ENCODE measurements around the gene SH3PXD2A. TPM values are rescaled to one million over a fixed set of nuclear protein-coding genes. Genes with fewer than 3 reads are reported as not detected.
A peak's percentile ranks its signal among the peaks of the same experiment; 100 is the strongest.

The SH3PXD2A gene
- total RNA-seq, 1 experiment from 2014 or later = 4.5 TPM

- no peak overlapping the region for H2BK120ac ChIP-seq (ENCODE audit: low read depth, low read length, poor library complexity, severe bottlenecking)
- no peak overlapping the region for H2BK20ac ChIP-seq (ENCODE audit: low read depth, low read length, poor library complexity, severe bottlenecking)
- Mint-ChIP-seq H3K4me3 (no peak overlapping the region), H3K27me3 (ENCODE audit: low read depth) (peaks cover 2% of the 10 kb centered on the region; the same call in 1 of the 2 replicates), H3K4me1 (peaks cover 17 to 30% of the 10 kb centered on the region in 2 experiments), H3K9me3 (no peaks in the 10 kb centered on the region), H3K36me3 (ENCODE audit: insufficient read depth in 1 of 3, low read depth in 3 of 3) (no peaks in the 10 kb centered on the region; a peak in 1 of 7 replicates), H3K27ac (0 out of 7 replicates have a peak overlapping the region, but pooled peaks of 1 of the 3 experiments have one; percentile 36)
- H3T11ph ChIP-seq (ENCODE audit: low read length) = no peak overlapping the region
- H3K9me3 ChIP-seq (ENCODE audit: control insufficient read depth, low read depth, low read length) = no peaks in the 10 kb centered on the region
- no peak overlapping the region for H4K91ac ChIP-seq (ENCODE audit: insufficient read length, low read depth, low read length)
- H3K9ac ChIP-seq (ENCODE audit: extremely low read depth, insufficient read length, low read length) = no peak overlapping the region
- no peak overlapping the region for H3K4me2 ChIP-seq (ENCODE audit: insufficient read depth, insufficient read length, low read length)
- no peak overlapping the region for H4K8ac ChIP-seq (replicated peaks; ENCODE audit: insufficient read length, low read depth, low read length)
- no peaks in the 10 kb centered on the region for H3K27me3 ChIP-seq (ENCODE audit: insufficient read depth, low read length)
- no peak overlapping the region for H3K23ac ChIP-seq (ENCODE audit: insufficient read length, low read depth, low read length)
- no peak overlapping the region for H3K14ac ChIP-seq (ENCODE audit: insufficient read depth, low read length)
- WGBS (ENCODE audit: extremely low coverage, insufficient read length, low lambda C conversion rate) = no CpG with 5 or more reads among the region's 4 CpGs
- no peaks in the 10 kb centered on the region; the same call in 1 of the 2 replicates for H3K4me1 ChIP-seq (ENCODE audit: insufficient read depth, low read length)
- no peaks in the 10 kb centered on the region for H3K79me1 ChIP-seq (ENCODE audit: insufficient read depth, low read depth, low read length, poor library complexity, severe bottlenecking)
- H3K79me2 ChIP-seq (ENCODE audit: insufficient read depth, low read length) = no peaks in the 10 kb centered on the region
- H3K56ac ChIP-seq (ENCODE audit: insufficient read length, low read depth, low read length) = no peak overlapping the region
- no peaks in the 10 kb centered on the region for H3K23me2 ChIP-seq (ENCODE audit: insufficient read length, low read depth, low read length, poor library complexity, severe bottlenecking)
- H2BK5ac ChIP-seq (ENCODE audit: insufficient read length, low read length) = no peak overlapping the region
- no peak overlapping the region for H4K5ac ChIP-seq (ENCODE audit: insufficient read length, low read depth, low read length)
- H2BK15ac ChIP-seq (ENCODE audit: low read depth, low read length) = no peak overlapping the region
- no peak overlapping the region for H2BK12ac ChIP-seq (ENCODE audit: insufficient read length, low read depth, low read length)
- no peak overlapping the region for H3K27ac ChIP-seq (ENCODE audit: insufficient read length, low read depth, low read length)
- H3K18ac ChIP-seq (ENCODE audit: insufficient read length, low read depth, low read length) = no peak overlapping the region
- DNase-seq = no peak
- TF ChIP-seq, protein P1, sequence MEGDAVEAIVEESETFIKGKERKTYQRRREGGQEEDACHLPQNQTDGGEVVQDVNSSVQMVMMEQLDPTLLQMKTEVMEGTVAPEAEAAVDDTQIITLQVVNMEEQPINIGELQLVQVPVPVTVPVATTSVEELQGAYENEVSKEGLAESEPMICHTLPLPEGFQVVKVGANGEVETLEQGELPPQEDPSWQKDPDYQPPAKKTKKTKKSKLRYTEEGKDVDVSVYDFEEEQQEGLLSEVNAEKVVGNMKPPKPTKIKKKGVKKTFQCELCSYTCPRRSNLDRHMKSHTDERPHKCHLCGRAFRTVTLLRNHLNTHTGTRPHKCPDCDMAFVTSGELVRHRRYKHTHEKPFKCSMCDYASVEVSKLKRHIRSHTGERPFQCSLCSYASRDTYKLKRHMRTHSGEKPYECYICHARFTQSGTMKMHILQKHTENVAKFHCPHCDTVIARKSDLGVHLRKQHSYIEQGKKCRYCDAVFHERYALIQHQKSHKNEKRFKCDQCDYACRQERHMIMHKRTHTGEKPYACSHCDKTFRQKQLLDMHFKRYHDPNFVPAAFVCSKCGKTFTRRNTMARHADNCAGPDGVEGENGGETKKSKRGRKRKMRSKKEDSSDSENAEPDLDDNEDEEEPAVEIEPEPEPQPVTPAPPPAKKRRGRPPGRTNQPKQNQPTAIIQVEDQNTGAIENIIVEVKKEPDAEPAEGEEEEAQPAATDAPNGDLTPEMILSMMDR (conservative IDR thresholded peaks at IDR 0.05) = no peak
- no peak overlapping the region for H2AK5ac ChIP-seq (ENCODE audit: insufficient read length, low read length)
- H3K4ac ChIP-seq (ENCODE audit: low read depth, low read length) = no peak overlapping the region
- no peak overlapping the region for H2AFZ ChIP-seq (ENCODE audit: low read length)
- no peaks in the 10 kb centered on the region for H4K20me1 ChIP-seq (ENCODE audit: control insufficient read depth, insufficient read depth, insufficient read length)
Measured at GRCh38 chr10:103666762-103667150, 188.6 kb downstream of the SH3PXD2A start.

Data from H9 (cell line).